NOMO-1 treated with dmso at 0.1 percent for 144 hours (cell line): Measurements from ENCODE around the gene CDCA7.
A peak's percentile ranks its signal among the peaks of the same experiment; 100 is the strongest.
"Not testable (repeated sequence)": the region's sequence is repeated elsewhere in the genome, so short reads cannot be mapped to it uniquely, and the experiment has no call there.

ENCODE experiments used
- DNase-seq: peaks from one replicate; lab custom pipeline; 2025; ENCODE audit not compliant: unreplicated experiment; lab: John Stamatoyannopoulos, UW

CDCA7 gene

GRCh38 chr2:173354582-173355131 is at the start of gene CDCA7:
CDCA7 (plus strand) TSS chr2:173354872; CDS start chr2:173354964, 92 bp downstream.
- peak; percentile 66 for DNase-seq

GRCh38 chr2:173305303-173305702 is 49.4 kb upstream of the CDCA7 start:
- DNase-seq = no peak

- DNase-seq = no peak
These were observed 47.4 kb upstream of the CDCA7 start for GRCh38 chr2:173307293-173307692.

GRCh38 chr2:173309370-173309769 is 45.3 kb upstream of the CDCA7 start:
- not testable (repeated sequence) for DNase-seq

DNA sequence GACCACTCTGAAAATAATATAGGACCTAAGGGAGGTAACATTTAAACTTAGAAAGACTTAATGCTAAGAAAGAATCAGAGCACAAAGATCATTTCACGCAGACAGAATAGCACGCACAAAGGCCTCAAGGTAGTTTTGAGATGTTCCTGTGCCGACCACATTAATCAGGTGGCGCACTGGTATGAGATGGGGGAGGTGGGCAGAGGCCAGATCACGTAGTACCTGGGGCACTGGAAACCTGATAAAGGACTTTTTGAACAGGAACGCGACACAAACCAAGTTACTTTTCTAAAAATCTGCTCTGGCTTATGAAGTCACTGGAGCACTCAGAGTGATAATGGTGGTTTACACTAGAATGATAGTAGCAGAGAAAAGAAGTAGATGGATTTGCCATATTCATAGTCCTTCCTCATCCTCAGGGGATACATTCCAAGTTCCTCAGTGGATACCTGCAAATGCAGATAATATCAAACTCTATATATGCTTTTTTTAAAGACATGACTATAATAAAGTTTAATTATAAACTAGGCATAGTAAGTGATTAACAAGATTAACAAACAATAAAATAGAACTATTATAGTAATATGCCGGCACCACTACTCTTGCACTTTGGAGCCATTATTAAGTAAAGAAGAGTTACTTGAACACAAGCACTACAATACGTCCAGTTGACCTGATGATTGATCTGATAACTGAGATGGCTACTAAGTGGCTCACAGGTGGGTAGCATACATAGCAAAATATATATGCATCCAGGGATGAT is 42.6 kb upstream of the CDCA7 start:
- no peak for DNase-seq

DNA sequence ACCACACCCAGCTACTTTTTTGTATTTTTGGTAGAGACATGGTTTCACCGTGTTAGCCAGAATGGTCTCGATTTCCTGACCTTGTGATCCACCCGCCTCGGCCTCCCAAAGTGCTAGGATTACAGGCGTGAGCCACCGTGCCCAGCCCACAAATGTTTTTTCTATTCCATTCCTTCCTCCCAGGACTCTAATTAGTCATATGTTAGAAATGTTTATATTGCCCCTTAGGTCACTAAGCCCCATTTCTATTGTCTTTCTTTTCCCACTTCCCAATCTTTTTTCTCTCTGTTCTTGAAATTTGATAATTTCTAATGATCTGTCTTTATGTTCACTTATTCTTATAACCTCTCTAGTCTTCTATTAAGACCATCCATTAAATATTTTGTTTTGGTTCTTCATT is 31.3 kb upstream of the CDCA7 start:
- no peak for DNase-seq

DNA sequence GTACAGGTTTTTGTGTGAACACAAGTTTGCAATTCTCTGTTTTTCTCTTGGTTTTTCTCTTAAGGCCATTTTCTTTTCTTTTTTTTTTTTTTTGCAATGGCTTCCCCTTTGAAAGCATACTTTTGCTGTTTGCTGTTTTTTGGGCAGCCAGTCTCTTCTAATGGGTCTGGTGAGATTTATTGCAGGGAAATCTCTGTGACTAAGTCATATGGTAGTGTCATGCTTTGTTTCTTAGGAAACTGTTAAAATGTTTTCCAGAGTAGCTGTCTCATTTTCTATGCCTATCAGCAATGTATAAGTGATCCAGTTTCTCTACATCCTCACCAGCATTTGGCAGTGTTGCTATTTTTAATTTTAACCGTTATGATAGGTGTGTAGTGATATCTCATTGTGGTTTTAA is 27.9 kb upstream of the CDCA7 start:
- no peak for DNase-seq

DNA sequence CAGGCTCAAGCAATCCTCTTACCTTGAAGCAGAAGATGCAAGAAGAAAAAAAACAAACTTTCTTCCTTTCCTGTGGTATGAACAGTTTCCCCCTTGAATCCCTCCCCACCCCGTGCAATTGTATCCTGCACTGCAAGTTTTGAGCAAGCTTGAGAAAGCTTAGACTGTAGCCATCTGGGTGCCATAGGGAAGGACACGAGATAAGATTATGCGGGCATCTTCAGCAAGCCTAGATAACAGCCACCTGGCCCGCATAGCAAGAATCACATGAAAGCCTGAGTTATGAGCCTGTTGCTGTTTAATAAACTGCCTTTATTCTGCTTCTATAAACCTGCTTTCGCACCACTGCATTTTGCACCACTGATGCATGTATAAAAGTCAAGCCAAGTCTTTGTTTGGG is 27.3 kb upstream of the CDCA7 start:
- DNase-seq = no peak

DNA sequence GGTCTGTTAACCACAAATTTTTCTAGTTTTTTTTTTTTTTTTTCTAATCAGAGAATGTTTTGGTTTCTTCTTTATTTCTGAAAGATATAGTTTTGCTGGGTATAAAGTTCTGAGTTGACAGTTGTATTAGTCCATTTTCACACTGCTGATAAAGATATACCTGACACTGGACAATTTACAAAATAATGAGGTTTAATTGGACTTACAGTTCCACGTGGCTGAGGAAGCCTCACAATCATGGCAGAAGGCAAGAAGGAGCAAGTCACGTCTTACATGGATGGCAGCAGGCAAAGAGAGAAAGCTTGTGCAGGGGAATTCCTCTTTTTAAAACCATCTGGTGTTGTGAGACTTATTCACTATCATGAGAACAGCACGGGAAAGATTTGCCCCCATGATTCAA is 21.7 kb upstream of the CDCA7 start:
- DNase-seq = not testable (repeated sequence)

GRCh38 chr2:173339807-173340206 is 14.9 kb upstream of the CDCA7 start:
- no peak for DNase-seq

DNA sequence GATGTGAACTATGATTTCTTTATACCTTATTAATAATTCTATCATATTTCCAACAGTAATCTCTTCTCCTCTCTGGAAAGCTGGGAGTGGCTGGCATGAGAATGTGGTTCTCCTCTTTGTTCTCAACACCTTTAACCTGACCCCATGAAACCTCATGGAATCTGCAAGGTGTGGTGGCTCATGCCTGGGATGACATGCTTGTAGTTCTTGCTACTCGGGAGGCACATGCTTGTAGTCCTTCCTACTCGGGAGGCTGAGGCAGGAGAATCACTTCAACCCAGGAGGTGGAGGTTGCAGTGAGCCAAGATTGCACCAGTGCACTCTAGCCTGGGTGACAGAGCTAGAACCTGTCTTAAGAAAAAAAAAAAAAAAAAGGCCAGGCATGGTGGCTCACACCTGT is 10.8 kb upstream of the CDCA7 start:
- no peak for DNase-seq

DNA sequence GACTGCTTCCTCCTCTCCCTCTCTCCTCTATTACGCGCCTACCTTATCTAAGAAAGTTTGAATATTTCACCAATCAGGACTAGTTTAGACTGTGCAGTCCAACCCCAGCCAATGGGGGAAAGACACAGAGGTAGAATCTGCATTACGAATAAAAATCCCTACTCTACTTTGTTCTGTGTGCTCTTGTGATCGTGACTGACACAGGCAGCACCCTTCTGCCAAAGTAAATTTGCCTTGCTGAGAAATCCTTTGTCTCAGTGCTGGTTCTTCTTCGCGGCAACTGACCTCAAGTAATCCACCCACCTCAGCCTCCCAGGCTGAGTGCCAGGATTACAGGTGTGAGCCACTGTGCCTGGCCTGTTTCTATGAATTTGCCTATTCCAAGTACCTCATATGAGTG is 8.6 kb upstream of the CDCA7 start:
- no peak for DNase-seq

DNA sequence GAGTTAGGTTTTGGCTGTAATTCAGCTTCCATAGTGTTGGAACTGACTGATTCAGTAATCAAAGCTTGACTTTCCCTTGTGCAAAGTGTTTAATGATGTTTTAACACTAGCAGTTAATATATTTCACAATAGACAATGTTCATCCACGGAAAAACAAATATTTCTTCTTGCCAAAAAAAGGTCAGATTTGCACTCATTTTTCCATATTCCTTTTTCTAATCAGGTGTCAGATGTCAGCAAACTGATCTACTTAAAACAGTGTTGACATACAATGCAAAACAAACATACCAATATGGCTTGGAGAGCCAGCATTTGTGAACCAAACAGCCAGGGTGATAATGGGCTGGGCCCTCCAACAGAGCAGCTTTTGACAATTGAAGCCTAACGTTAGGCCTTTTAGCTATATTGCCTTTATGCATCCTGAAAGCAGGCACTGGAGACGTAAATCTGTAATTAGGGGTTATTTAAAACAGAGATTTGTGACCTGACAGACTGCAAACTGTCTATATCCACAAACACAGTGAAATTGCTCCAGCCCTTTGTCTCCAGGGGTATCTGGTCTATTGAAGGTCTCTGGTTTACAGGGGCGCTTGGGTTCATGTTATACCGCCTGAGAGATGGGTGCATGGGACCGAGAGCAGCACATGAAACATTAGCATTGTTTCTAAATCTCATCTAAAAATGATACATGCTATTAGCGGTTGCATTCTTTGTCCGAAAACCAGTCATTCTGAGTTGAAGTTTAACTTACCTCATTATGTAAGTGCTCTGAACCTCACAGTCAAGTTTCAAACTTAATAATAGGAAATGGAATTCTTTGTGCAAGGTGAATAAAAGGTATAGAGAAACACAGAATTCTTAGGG is 7.1 kb upstream of the CDCA7 start:
- no peak for DNase-seq

DNA sequence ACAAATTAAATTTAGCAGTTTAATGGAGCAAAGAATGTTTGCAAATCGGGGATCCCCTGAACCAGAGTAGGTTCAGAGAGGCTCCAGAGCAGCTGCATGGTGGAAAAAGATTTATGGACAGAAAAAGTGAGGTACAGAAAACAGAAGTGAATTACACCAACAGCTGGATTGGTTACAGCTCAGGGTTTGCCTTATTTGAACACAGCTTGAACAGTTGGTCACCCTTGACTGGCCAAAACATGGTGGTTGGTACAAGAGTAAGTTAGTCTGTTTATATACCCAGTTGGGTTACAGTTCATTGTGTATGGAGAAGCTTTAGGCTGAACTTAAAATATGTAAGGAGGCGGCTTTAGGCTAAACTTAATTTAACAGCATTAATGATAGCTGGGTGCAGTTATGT is 5.4 kb upstream of the CDCA7 start:
- no peak for DNase-seq

DNA sequence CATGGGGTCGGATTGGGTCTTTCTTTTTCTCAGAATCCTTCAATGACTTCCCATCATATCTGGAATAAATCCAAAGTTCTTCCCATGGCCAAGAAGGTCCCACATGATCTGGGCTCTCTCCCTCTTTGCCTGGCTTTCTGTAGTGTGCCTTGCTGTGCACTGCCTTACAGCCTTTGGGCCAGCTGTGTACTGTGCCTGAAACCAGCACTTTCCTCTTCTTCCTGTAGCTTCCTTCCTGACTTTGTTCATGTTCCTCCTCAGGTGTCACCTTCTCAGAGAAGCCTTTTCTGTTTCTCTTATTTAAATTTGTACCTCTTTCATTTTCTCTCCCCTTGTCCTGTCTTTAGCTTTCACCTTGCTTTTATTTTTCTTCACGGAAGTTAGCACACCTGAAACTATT is 4.3 kb upstream of the CDCA7 start:
- DNase-seq = no peak

- no peak for DNase-seq
These were observed 2.8 kb upstream of the CDCA7 start for GRCh38 chr2:173351879-173352278.

- DNase-seq = no peak
These were observed 1.1 kb upstream of the CDCA7 start for GRCh38 chr2:173353556-173353955.

GRCh38 chr2:173354073-173354581 is 545 bp upstream of the CDCA7 start:
- DNase-seq = no peak

DNA sequence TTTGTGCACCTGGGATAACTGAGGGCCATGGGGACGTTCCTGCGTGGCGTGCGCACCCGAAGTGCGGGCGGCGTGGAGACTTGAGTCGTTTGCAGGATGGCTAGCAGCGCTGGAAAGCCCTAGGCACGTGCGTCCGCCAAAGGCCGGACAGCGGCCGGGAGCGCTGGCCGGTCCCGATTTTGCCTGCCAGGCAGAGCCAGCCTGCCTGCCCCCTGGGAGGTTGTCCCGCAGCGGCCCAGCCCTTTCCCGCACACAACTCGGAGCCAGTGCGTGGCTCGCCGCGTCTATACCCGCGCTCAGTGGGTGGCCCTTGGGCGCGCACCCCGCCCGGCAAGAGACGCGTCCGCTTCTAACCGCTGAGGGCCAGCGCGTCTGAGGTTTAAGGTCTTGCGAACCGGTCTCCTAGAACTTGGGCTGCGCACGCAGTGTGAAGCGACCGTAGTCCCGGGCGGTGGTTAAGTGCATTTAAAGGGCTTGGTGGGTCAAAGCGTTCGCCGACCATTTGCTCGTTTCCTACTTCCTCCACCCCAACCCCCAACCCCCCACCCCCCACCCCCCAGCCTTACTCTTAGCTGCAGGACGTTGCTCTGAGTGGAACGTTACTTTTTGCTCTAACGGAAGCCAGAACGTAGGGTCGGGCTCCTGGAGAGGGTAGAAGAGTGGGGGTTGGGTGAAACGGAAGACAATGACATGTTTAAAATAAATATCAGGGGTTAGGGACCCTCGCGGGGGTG is 627 bp downstream of the CDCA7 start:
- peak; percentile 63 for DNase-seq

- DNase-seq = no peak
These were observed 1.3 kb downstream of the CDCA7 start for GRCh38 chr2:173355866-173356508.

DNA sequence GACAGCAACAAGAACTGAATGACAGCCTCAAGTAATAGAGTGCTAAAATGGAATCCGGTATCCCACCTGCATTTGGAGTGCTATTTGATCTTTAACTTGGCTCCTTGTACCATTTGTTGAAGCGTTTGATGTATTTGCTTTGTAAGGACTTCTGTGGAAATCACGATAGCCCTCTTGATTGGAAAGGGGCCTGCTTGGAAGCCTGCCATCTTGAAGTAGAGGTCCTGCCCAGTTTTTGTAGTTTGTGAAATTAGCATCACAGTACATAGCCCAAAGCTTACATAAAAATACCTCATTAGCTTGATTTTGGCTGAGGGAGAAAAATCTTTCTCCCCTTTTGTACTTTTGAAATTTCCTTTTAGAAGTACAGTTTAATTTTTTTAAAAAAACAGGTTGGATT is 2.7 kb downstream of the CDCA7 start:
- DNase-seq = no peak
